Measurements from ENCODE around the gene RNASET2.

DNA sequence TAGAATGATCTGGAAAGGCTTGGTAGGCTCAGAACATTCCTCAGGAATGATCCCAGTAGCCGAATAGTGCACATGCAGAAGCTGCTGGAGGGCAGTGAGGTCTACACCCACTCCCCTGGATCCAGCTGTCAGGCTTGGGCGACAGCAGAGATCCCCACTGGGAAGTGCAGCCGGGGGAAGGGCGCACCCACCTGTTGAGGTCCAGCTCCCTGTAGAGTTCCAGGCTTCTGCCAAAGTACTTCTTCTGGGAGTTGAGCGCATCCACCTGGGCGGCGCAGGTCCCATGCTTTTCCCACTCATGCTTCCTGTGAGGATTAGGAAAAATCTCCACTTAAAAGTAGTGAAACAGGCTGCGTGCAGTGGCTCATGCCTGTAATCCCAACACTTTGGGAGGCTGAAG, 17.6 kb downstream of the RNASET2 start:
- TF ChIP-seq EZH2 (IDR thresholded peaks at IDR 0.05; ENCODE audit: low read length, missing control alignments), result no peak
- TF ChIP-seq, protein P1, sequence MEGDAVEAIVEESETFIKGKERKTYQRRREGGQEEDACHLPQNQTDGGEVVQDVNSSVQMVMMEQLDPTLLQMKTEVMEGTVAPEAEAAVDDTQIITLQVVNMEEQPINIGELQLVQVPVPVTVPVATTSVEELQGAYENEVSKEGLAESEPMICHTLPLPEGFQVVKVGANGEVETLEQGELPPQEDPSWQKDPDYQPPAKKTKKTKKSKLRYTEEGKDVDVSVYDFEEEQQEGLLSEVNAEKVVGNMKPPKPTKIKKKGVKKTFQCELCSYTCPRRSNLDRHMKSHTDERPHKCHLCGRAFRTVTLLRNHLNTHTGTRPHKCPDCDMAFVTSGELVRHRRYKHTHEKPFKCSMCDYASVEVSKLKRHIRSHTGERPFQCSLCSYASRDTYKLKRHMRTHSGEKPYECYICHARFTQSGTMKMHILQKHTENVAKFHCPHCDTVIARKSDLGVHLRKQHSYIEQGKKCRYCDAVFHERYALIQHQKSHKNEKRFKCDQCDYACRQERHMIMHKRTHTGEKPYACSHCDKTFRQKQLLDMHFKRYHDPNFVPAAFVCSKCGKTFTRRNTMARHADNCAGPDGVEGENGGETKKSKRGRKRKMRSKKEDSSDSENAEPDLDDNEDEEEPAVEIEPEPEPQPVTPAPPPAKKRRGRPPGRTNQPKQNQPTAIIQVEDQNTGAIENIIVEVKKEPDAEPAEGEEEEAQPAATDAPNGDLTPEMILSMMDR (conservative IDR thresholded peaks at IDR 0.05 in 1 of 2, IDR thresholded peaks at IDR 0.05 in 1 of 2; ENCODE audit: low read depth in 1 of 2, low read length in 2 of 2), result no peak
